SK-N-SH treated with all-trans-retinoic acid at 6 μM for 48 hours (cell line): ENCODE measurements around the gene DPP8.

Experiments used
- ATAC-seq: fragments of 200-7000 bp; cut with Tn5 transposase; 3 replicates; pipeline ENCODE4 v1.9.1; 2020; ENCODE audit warnings: mild to moderate bottlenecking, moderate library complexity
- ARNTL ChIP-seq: fragments of 450-650 bp; formaldehyde crosslinking; IDR thresholded peaks from 2 replicates; pipeline ENCODE4 v1.5.0; 2020; ENCODE audit warnings: low read depth, mild to moderate bottlenecking, moderate library complexity, borderline replicate concordance
- BACH2 ChIP-seq: fragments of 250-450 bp; sonication (Bioruptor Pico); IDR thresholded peaks from 2 replicates; pipeline ENCODE4 v1.9.0; 2021; ENCODE audit warnings: mild to moderate bottlenecking, borderline replicate concordance
- CSDC2 ChIP-seq: fragments of 250-450 bp; sonication (Bioruptor Pico); IDR thresholded peaks from 2 replicates; pipeline ENCODE4 v1.5.0; 2020; ENCODE audit warnings: mild to moderate bottlenecking, moderate library complexity
- CSRNP3 ChIP-seq: fragments of 250-450 bp; sonication (Bioruptor Pico); IDR thresholded peaks from 2 replicates; pipeline ENCODE4 v1.5.1; 2021; ENCODE audit warnings: mild to moderate bottlenecking, moderate library complexity
- ESRRG ChIP-seq: fragments of 250-450 bp; sonication (Bioruptor Pico); IDR thresholded peaks from 2 replicates; pipeline ENCODE4 v1.6.1; 2021; ENCODE audit warnings: mild to moderate bottlenecking
- GLIS3 ChIP-seq: fragments of 250-450 bp; sonication (Bioruptor Pico); IDR thresholded peaks from 2 replicates; pipeline ENCODE4 v1.5.0; 2020; ENCODE audit warnings: mild to moderate bottlenecking, moderate library complexity
- ISL1 ChIP-seq: fragments of 250-450 bp; sonication (Bioruptor Pico); IDR thresholded peaks from 2 replicates; pipeline ENCODE4 v2.1.2; 2022; ENCODE audit warnings: mild to moderate bottlenecking, moderate library complexity
- OSR1 ChIP-seq: fragments of 250-450 bp; sonication (Bioruptor Pico); IDR thresholded peaks from 2 replicates; pipeline ENCODE4 v1.8.0; 2022; ENCODE audit warnings: moderate library complexity, mild to moderate bottlenecking, inconsistent platforms
- POU6F1 ChIP-seq: fragments of 250-450 bp; sonication (Bioruptor Pico); IDR thresholded peaks from 2 replicates; pipeline ENCODE4 v1.8.0; 2021; ENCODE audit warnings: low read depth, mild to moderate bottlenecking, moderate library complexity, borderline replicate concordance
- PPARA ChIP-seq: fragments of 250-450 bp; sonication (Bioruptor Pico); IDR thresholded peaks from 2 replicates; pipeline ENCODE4 v1.5.0; 2020; ENCODE audit warnings: mild to moderate bottlenecking, borderline replicate concordance
- RARB ChIP-seq: fragments of 250-450 bp; sonication (Bioruptor Pico); IDR thresholded peaks from 2 replicates; pipeline ENCODE4 v1.8.0; 2021; ENCODE audit warnings: mild to moderate bottlenecking, moderate library complexity
- SNAI2 ChIP-seq: fragments of 250-450 bp; sonication (Bioruptor Pico); IDR thresholded peaks from 2 replicates; pipeline ENCODE4 v1.5.0; 2020; ENCODE audit warnings: mild to moderate bottlenecking, moderate library complexity
- TCF4 ChIP-seq: fragments of 250-450 bp; sonication (Bioruptor Pico); IDR thresholded peaks from 2 replicates; pipeline ENCODE4 v1.8.0; 2021; ENCODE audit warnings: mild to moderate bottlenecking, moderate library complexity, borderline replicate concordance
- TOX ChIP-seq: fragments of 250-450 bp; sonication (Bioruptor Pico); IDR thresholded peaks from 2 replicates; pipeline ENCODE4 v1.8.0; 2021; ENCODE audit warnings: mild to moderate bottlenecking, moderate library complexity, borderline replicate concordance
- TSHZ2 ChIP-seq: fragments of 250-450 bp; sonication (Bioruptor Pico); IDR thresholded peaks from 2 replicates; pipeline ENCODE4 v1.5.0; 2020; ENCODE audit warnings: mild to moderate bottlenecking, moderate library complexity
- ZC3H10 ChIP-seq: fragments of 250-450 bp; sonication (Bioruptor Pico); IDR thresholded peaks from 2 replicates; pipeline ENCODE4 v1.5.1; 2021; ENCODE audit warnings: mild to moderate bottlenecking, moderate library complexity
- ZFP3 ChIP-seq: fragments of 250-450 bp; sonication (Bioruptor Pico); IDR thresholded peaks from 2 replicates; pipeline ENCODE4 v1.5.0; 2020; ENCODE audit warnings: mild to moderate bottlenecking, moderate library complexity
- ZFP30 ChIP-seq: fragments of 450-650 bp; formaldehyde crosslinking; IDR thresholded peaks from 2 replicates; pipeline ENCODE4 v1.5.0; 2022; ENCODE audit warnings: mild to moderate bottlenecking, moderate library complexity
- ZNF565 ChIP-seq: fragments of 450-650 bp; formaldehyde crosslinking; conservative IDR thresholded peaks from 2 replicates; pipeline ENCODE4 v1.5.0; 2020; ENCODE audit warnings: low read depth, mild to moderate bottlenecking, moderate library complexity
- ZNF70 ChIP-seq: fragments of 450-650 bp; formaldehyde crosslinking; IDR thresholded peaks from 2 replicates; pipeline ENCODE4 v1.5.0; 2020; ENCODE audit warnings: mild to moderate bottlenecking, moderate library complexity

DPP8 gene

GRCh38 chr15:65509321-65509720, 8.2 kb downstream of the DPP8 start:
- TF ChIP-seq RARB (CRISPR knock-in tag) (no peak), TSHZ2 (no peak), BACH2 (CRISPR knock-in tag) (no peak), ZNF70 (no peak), TOX (no peak), ESRRG (CRISPR knock-in tag) (no peak), PPARA (CRISPR knock-in tag) (no peak), POU6F1 (no peak), SNAI2 (CRISPR knock-in tag) (no peak), CSRNP3 (CRISPR knock-in tag) (no peak), ZFP3 (CRISPR knock-in tag) (no peak), CSDC2 (CRISPR knock-in tag) (no peak), OSR1 (no peak)
- no peak for ATAC-seq

GRCh38 chr15:65494076-65494475, 23.4 kb downstream of the DPP8 start:
- TF ChIP-seq ARNTL (CRISPR knock-in tag) (no peak), ZFP3 (CRISPR knock-in tag) (no peak), RARB (CRISPR knock-in tag) (no peak), TOX (no peak), OSR1 (no peak), CSDC2 (CRISPR knock-in tag) (no peak), ISL1 (CRISPR knock-in tag) (no peak), ZFP30 (CRISPR knock-in tag) (no peak), PPARA (CRISPR knock-in tag) (no peak), TSHZ2 (no peak), POU6F1 (no peak), GLIS3 (no peak)
- no peak for ATAC-seq

- ATAC-seq, result no peak
- no peak for TF ChIP-seq RARB (CRISPR knock-in tag)
- TF ChIP-seq TCF4 (CRISPR knock-in tag), result no peak
- no peak for TF ChIP-seq GLIS3
- TF ChIP-seq ZFP3 (CRISPR knock-in tag), result no peak
- TF ChIP-seq ZNF70, result no peak
- no peak for TF ChIP-seq TOX
- TF ChIP-seq OSR1, result no peak
- no peak for TF ChIP-seq ARNTL (CRISPR knock-in tag)
- no peak for TF ChIP-seq PPARA (CRISPR knock-in tag)
- TF ChIP-seq CSRNP3 (CRISPR knock-in tag), result no peak
- no peak for TF ChIP-seq ZNF565 (CRISPR knock-in tag)
- no peak for TF ChIP-seq TSHZ2
- TF ChIP-seq ZC3H10 (CRISPR knock-in tag), result no peak
- no peak for TF ChIP-seq BACH2 (CRISPR knock-in tag)
- no peak for TF ChIP-seq ZFP30 (CRISPR knock-in tag)
- no peak for TF ChIP-seq SNAI2 (CRISPR knock-in tag)
Measured at GRCh38 chr15:65484876-65485275, 32.6 kb downstream of the DPP8 start.
